GM19193 (cell line): ENCODE results near the gene FGF1.

ENCODE experiments used
- POLR2A ChIP-seq: IDR thresholded peaks from 4 replicates; pipeline ENCODE4 v1.6.1; 2011; ENCODE audit not compliant: insufficient read depth, insufficient read length; ENCODE audit errors: extremely low read depth

The FGF1 gene

GRCh38 chr5:142685418-142686209 lies at the start of gene FGF1:
Gene FGF1 (minus strand): TSS chr5:142686090. CDS start chr5:142614127, 71,963 bp downstream.
- TF ChIP-seq POLR2A: no peak

- no peak for TF ChIP-seq POLR2A
These were observed 41.8 kb upstream of the FGF1 start for GRCh38 chr5:142727735-142728047.

DNA sequence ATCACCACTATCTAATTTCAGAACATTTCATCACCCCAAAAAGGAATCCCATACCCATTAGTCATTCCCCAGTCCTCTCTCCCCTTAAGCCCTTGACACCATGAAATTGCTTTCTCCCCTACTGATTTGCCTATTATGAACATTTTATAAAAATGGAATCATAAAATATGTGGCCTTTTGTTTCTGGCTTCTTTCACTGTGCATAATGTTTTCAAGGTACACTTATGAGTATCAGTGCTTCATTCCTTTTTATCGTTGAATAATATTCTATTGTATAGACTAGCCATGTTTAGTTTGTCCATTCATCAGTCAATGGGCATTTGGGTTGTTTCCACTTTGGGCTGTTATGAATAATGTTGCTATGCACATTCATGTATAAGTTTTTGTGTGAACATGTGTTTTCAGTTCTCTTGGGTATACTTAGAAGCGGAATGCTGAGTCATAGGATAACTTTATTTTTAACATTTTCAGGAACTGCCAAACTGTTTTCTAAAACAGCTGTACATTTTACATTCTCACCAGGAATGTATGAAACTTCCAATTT lies 40.4 kb upstream of the FGF1 start:
- no peak for TF ChIP-seq POLR2A

- TF ChIP-seq POLR2A: no peak
These were observed 39.6 kb upstream of the FGF1 start for GRCh38 chr5:142725231-142726187.

DNA sequence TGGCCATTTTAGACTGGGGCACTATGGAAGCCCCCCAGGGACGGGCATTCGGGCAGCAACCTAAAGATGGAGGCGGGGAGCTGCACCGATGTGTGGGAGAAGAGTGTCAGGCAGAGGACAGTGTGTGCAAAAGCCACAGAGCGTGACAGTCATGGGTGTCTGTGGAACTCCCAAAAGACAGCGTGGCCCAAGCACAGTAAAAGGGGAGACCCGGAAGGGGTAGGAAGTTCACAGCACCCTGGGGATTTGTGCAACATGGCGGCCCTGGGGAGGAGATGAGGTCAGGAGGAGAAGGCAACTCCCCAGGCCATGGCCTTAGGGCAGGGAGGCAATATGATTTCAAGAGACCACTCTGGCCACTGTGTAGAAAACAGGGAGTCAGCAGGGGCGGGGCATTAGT lies 38.9 kb upstream of the FGF1 start:
- no peak for TF ChIP-seq POLR2A

GRCh38 chr5:142722896-142723295 lies 37.0 kb upstream of the FGF1 start:
- TF ChIP-seq POLR2A: no peak

- TF ChIP-seq POLR2A: no peak
These were observed 36.3 kb upstream of the FGF1 start for GRCh38 chr5:142722146-142722545.

- no peak for TF ChIP-seq POLR2A
These were observed 34.9 kb upstream of the FGF1 start for GRCh38 chr5:142720641-142721271.

DNA sequence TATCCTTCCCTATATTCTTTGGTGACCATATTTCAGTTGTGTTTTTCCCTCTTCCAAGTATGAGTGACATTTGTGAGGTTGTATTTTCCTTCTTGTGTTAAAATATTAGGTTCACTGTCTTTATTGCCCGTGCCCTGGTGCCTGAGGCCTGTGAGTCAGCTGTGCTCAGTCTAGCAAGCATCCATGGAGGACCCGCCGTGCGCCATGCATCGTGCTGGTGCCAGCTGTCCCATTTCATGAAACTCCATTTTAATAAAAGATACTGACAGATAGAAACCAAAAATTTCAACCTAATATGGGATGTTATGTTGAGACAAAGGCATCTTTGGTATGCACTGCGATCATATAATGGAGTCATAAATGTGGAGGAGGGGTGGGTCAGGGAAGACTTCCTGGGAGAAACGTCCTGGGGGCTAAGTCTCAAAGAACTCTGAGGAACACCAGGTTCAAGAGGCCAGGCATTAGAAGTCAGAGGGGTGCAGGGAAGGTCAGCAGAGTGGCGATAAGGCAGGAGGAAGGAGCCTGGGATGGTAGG lies 34.0 kb upstream of the FGF1 start:
- no peak for TF ChIP-seq POLR2A

DNA sequence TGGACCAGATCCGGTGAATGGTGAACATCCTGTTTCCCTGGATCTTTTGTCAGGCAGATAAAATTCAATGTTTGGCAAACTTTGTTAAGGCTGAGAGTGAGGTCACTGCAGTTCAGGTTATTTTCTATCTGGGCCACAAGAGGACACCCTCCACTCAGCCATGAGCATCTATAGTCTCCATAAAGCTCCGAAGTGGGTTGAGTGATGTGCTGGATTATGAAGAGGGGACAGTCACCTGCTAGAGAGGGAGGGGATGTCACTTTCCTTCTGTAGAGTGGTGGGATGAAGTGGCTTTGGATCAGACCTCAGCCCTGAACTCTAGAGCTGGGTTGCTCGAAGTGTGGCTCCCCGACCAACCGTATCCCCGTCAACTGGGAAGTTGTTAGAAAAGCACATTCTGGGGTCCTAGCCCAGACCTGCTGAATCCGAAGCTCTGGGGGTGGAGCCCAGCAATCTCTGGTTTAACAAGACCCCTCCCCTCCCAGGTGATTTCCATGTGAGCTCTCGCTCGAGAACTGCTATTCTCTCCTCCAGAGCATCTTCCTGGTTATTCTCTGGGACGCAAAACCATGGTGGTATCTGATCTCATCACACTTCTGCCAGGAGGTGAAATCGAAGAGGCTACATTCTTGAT lies 31.8 kb upstream of the FGF1 start:
- TF ChIP-seq POLR2A: no peak

DNA sequence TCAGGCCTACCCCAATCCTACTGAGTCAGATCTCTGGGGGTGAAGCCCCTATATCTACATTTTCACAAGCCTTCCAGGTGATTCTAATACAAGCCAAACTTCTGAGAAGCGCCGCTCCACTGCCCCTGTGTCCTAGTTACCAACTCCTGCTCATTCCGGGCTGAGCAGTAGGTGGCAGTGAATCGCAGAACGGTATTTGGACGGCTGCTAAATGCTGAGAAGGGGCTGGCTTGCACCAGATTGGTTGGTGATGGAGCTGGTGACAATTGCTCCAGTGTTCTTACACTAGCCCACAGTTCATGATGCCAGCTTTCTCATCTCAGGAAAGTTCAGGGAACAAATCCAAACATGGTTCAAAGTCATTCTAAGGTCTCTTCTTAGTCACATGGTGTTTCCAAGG lies 31.1 kb upstream of the FGF1 start:
- TF ChIP-seq POLR2A: no peak

GRCh38 chr5:142715291-142715690 lies 29.4 kb upstream of the FGF1 start:
- TF ChIP-seq POLR2A: no peak

GRCh38 chr5:142713121-142713706 lies 27.3 kb upstream of the FGF1 start:
- no peak for TF ChIP-seq POLR2A

DNA sequence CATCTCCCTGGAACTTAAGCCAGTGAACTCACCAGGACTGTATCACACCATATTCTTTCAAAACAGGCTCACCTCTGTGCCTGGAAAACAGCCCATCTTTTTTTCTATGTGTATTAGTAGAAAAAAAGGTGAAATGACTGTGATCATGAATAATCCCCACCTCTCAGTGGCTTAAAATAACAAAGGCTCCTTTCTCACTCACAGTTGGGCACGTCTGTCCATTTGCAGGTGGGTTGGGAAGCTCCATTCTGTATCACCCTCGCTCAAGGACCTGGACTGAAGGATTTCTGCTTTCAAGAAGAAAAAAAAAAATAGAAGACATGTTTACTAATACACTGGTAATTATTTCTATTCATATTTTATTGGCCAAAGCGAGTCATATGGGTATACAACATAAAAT lies 17.3 kb upstream of the FGF1 start:
- no peak for TF ChIP-seq POLR2A
